WTC11 (cell line): Measurements from ENCODE around the gene SOAT1. TPM values are rescaled to one million over a fixed set of nuclear protein-coding genes. Genes with fewer than 3 reads are reported as not detected.

Experiments used
- ATAC-seq: fragments of 200-7000 bp; cut with Tn5 transposase; 2 replicates; pipeline ENCODE4 v1.10.0; 2021; ENCODE audit warnings: mild to moderate bottlenecking, moderate library complexity
- CTCF ChIA-PET: fragments of 300-600 bp; sonication (Branson Sonifier 250); formaldehyde crosslinking; loops from one replicate; lab custom pipeline; 2021; ENCODE audit warnings: antibody characterized with exemption; lab: Charles Lee
- POLR2A ChIA-PET: fragments of 350-600 bp; sonication (Branson Sonifier 250); formaldehyde crosslinking; loops from one replicate; lab custom pipeline; 2021; ENCODE audit warnings: antibody characterized with exemption; lab: Charles Lee
- DNase-seq: peaks from one replicate; pipeline ENCODE4 v3.0.0; 2021; ENCODE audit warnings: low spot score
- H3K27ac Mint-ChIP-seq: 2 replicates; pipeline ENCODE4 v1.8.0; 2021; ENCODE audit warnings: mixed read lengths
- H3K27me3 Mint-ChIP-seq: 2 replicates; pipeline ENCODE4 v1.8.0; 2021; ENCODE audit warnings: low read depth, mild to moderate bottlenecking, moderate library complexity, mixed read lengths
- H3K36me3 Mint-ChIP-seq: 2 replicates; pipeline ENCODE4 v1.8.0; 2021; ENCODE audit warnings: mixed read lengths
- H3K4me1 Mint-ChIP-seq: 2 replicates; pipeline ENCODE4 v1.8.0; 2022; ENCODE audit warnings: mixed read lengths
- H3K4me3 Mint-ChIP-seq: 2 replicates; pipeline ENCODE4 v1.8.0; 2021; ENCODE audit warnings: mild to moderate bottlenecking, moderate library complexity, mixed read lengths
- H3K9me3 Mint-ChIP-seq: 2 replicates; pipeline ENCODE4 v1.8.0; 2021; ENCODE audit warnings: mixed read lengths
- CBFB ChIP-seq: sonication (generic); formaldehyde crosslinking; IDR thresholded peaks from 2 replicates; pipeline ENCODE4 v1.8.1; 2022; ENCODE audit warnings: mild to moderate bottlenecking, low read depth, missing genetic modification reagents
- CREB1 ChIP-seq: sonication (generic); formaldehyde crosslinking; IDR thresholded peaks from 2 replicates; pipeline ENCODE4 v1.8.0; 2023; ENCODE audit warnings: mild to moderate bottlenecking, missing genetic modification reagents
- EMX1 ChIP-seq: fragments of 250-450 bp; sonication (Bioruptor Pico); IDR thresholded peaks from 2 replicates; pipeline ENCODE4 v1.8.0; 2021; ENCODE audit warnings: mild to moderate bottlenecking
- FOXK1 ChIP-seq: sonication (generic); formaldehyde crosslinking; IDR thresholded peaks from 2 replicates; pipeline ENCODE4 v1.8.0; 2022; ENCODE audit warnings: mild to moderate bottlenecking, moderate library complexity, missing genetic modification reagents
- GTF2I ChIP-seq: fragments of 250-450 bp; sonication (Bioruptor Pico); conservative IDR thresholded peaks from 2 replicates; pipeline ENCODE4 v1.4.0; 2021; ENCODE audit warnings: mild to moderate bottlenecking
- HMGA2 ChIP-seq: fragments of 250-450 bp; sonication (Bioruptor Pico); IDR thresholded peaks from 2 replicates; pipeline ENCODE4 v1.4.0; 2021; ENCODE audit warnings: mild to moderate bottlenecking, moderate library complexity
- KAT7 ChIP-seq: sonication (generic); formaldehyde crosslinking; IDR thresholded peaks from 2 replicates; pipeline ENCODE4 v1.8.1; 2023; ENCODE audit warnings: missing genetic modification reagents, mild to moderate bottlenecking, borderline replicate concordance
- OVOL2 ChIP-seq: fragments of 250-450 bp; sonication (Bioruptor Pico); IDR thresholded peaks from 2 replicates; pipeline ENCODE4 v1.9.0; 2021; ENCODE audit warnings: mild to moderate bottlenecking, borderline replicate concordance
- SOX15 ChIP-seq: fragments of 250-450 bp; sonication (Bioruptor Pico); IDR thresholded peaks from 2 replicates; pipeline ENCODE4 v1.9.0; 2021; ENCODE audit warnings: mild to moderate bottlenecking
- SP1 ChIP-seq: sonication (generic); formaldehyde crosslinking; conservative IDR thresholded peaks from 2 replicates; pipeline ENCODE4 v1.8.1; 2022; ENCODE audit warnings: missing genetic modification reagents
- TCF7 ChIP-seq: sonication (generic); formaldehyde crosslinking; IDR thresholded peaks from 2 replicates; pipeline ENCODE4 v1.8.0; 2022; ENCODE audit warnings: mild to moderate bottlenecking, low read depth, missing genetic modification reagents, moderate library complexity
- ZNF396 ChIP-seq: fragments of 250-450 bp; sonication (Bioruptor Pico); IDR thresholded peaks from 2 replicates; pipeline ENCODE4 v1.8.0; 2021; ENCODE audit warnings: mild to moderate bottlenecking, moderate library complexity, borderline replicate concordance
- total RNA-seq: library from RNA; stranded (reverse); gene quantifications from 3 replicates; pipeline ENCODE4 v1.2.3, GENCODE V29; 2021
- TF ChIP-seq, protein P1 (sequence below): fragments of 250-450 bp; sonication (Bioruptor Pico); IDR thresholded peaks from 2 replicates; pipeline ENCODE4 v1.9.0; 2021; ENCODE audit warnings: mild to moderate bottlenecking
- TF ChIP-seq, protein P2 (sequence below): sonication (generic); formaldehyde crosslinking; IDR thresholded peaks from 2 replicates; pipeline ENCODE4 v1.8.1; 2022; ENCODE audit warnings: mild to moderate bottlenecking, missing genetic modification reagents, moderate library complexity, borderline replicate concordance
- TF ChIP-seq, protein P3 (sequence below): sonication (generic); formaldehyde crosslinking; IDR thresholded peaks from 2 replicates; pipeline ENCODE4 v1.8.1; 2023; ENCODE audit warnings: mild to moderate bottlenecking, missing genetic modification reagents, moderate library complexity
- TF ChIP-seq, protein P4 (sequence below): sonication (generic); formaldehyde crosslinking; IDR thresholded peaks from 2 replicates; pipeline ENCODE4 v1.8.1; 2023; ENCODE audit warnings: mild to moderate bottlenecking, moderate library complexity, missing genetic modification reagents
- TF ChIP-seq, protein P5 (sequence below): sonication (generic); formaldehyde crosslinking; IDR thresholded peaks from 2 replicates; pipeline ENCODE4 v1.8.0; 2022; ENCODE audit warnings: mild to moderate bottlenecking, missing genetic modification reagents

The SOAT1 gene
- total RNA-seq, 1 experiment from 2014 or later = 2.3 TPM

DNA sequence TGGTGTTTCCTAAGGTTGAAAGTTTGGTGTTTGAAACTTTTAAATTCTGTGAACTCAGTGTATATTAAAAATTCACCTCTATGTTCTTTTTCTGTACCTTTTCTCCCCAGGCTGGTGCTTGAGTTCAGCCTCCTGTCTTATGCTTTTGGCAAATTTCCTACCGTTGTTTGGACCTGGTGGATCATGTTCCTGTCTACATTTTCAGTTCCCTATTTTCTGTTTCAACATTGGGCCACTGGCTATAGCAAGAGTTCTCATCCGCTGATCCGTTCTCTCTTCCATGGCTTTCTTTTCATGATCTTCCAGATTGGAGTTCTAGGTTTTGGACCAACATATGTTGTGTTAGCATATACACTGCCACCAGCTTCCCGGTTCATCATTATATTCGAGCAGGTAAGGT is 47.3 kb downstream of the SOAT1 start (continued):
- TF ChIP-seq, protein P1, sequence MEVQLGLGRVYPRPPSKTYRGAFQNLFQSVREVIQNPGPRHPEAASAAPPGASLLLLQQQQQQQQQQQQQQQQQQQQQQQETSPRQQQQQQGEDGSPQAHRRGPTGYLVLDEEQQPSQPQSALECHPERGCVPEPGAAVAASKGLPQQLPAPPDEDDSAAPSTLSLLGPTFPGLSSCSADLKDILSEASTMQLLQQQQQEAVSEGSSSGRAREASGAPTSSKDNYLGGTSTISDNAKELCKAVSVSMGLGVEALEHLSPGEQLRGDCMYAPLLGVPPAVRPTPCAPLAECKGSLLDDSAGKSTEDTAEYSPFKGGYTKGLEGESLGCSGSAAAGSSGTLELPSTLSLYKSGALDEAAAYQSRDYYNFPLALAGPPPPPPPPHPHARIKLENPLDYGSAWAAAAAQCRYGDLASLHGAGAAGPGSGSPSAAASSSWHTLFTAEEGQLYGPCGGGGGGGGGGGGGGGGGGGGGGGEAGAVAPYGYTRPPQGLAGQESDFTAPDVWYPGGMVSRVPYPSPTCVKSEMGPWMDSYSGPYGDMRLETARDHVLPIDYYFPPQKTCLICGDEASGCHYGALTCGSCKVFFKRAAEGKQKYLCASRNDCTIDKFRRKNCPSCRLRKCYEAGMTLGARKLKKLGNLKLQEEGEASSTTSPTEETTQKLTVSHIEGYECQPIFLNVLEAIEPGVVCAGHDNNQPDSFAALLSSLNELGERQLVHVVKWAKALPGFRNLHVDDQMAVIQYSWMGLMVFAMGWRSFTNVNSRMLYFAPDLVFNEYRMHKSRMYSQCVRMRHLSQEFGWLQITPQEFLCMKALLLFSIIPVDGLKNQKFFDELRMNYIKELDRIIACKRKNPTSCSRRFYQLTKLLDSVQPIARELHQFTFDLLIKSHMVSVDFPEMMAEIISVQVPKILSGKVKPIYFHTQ (CRISPR knock-in tag) = no peak
- TF ChIP-seq SP1 (CRISPR knock-in tag) (no peak), EMX1 (no peak)
- TF ChIP-seq, all 79 proteins: peak for 0

DNA sequence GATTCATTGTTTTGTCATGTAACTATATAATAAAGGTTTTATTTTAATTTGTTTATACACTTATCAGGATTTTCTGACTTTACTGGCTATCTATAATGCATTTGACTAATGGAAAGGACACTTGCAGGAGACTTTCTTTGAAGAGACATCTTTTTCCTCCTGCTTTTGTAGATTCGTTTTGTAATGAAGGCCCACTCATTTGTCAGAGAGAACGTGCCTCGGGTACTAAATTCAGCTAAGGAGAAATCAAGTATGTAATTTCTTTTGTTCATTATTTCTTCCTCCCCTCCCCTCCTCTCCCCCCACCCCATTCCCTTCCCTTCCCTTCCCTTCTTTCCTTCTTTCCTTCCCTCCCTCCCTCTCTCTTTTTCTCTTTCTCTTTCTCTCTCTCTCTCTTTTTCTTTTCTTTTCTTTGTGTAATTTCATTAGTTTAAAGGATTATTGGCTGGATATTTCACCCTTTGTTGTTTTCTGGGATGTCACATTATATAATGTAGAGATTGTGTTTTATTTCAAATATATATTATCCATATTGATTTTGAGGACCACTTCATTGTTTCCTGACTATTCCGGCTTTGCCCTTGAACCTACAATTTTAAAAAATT is 48.4 kb downstream of the SOAT1 start:
- TF ChIP-seq TCF7 (CRISPR knock-in tag) (no peak), CBFB (no peak)
- ChIA-PET CTCF (no interaction called here), POLR2A (no interaction called here)
- Mint-ChIP-seq H3K4me3 (no peak overlapping the region), H3K4me1 (no peaks in the 10 kb centered on the region), H3K9me3 (no peaks in the 10 kb centered on the region), H3K27me3 (no peaks in the 10 kb centered on the region), H3K36me3 (no peaks in the 10 kb centered on the region), H3K27ac (no peak overlapping the region)
- ATAC-seq (no peak), DNase-seq (no peak)

DNA sequence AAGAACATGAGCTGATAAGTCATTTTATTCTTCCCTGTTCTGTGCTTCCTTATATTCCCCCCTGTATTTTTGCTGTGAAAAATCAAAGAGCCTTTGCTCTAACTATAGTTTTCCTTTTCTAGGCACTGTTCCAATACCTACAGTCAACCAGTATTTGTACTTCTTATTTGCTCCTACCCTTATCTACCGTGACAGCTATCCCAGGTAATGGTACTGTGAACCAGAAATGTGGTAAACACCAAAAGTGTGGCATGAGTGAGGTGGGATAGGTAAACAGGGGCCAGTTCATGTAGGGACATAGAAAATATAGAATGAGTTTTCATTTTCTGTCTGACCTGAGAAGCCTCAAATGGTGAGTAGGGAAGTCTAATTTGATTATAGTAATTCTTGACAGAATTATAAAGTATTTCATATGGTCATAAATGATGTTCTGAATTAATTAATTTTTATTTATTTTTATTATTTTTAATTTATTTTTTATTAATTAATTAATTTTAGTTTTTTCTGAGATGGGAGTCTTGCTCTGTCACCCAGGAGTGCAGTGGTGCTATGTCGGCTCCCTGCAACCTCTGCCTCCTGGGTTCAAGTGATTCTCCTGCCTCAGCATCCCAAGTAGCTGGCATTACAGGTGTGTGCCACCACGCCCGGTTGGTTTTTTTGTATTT is 49.3 kb downstream of the SOAT1 start:
- no peak for TF ChIP-seq SOX15 (CRISPR knock-in tag)
- peak; percentile 95 for TF ChIP-seq HMGA2 (CRISPR knock-in tag)
- ATAC-seq = no peak
- Mint-ChIP-seq H3K4me1 (no peaks in the 10 kb centered on the region), H3K27ac (no peak overlapping the region), H3K9me3 (no peaks in the 10 kb centered on the region), H3K4me3 (no peak overlapping the region), H3K36me3 (no peaks in the 10 kb centered on the region), H3K27me3 (no peaks in the 10 kb centered on the region)
- POLR2A ChIA-PET = no interaction called here
- DNase-seq = no peak
- CTCF ChIA-PET = no interaction called here

DNA sequence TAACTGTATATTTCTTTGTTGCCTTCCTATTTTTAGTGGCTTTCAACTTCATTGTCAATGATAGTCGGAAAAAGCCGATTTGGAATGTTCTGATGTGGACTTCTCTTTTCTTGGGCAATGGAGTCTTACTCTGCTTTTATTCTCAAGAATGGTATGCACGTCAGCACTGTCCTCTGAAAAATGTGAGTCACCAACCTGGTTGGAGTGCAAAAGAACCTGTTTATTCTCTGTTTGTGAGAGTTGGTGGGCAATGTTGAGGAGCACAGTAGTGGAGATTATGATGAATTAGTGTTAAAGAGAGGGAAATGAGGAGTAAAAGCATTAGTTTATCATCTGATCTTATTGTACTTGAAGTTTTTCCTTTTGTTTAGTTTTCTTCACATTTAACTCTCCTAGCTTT is 57.7 kb downstream of the SOAT1 start:
- TF ChIP-seq, protein P2, sequence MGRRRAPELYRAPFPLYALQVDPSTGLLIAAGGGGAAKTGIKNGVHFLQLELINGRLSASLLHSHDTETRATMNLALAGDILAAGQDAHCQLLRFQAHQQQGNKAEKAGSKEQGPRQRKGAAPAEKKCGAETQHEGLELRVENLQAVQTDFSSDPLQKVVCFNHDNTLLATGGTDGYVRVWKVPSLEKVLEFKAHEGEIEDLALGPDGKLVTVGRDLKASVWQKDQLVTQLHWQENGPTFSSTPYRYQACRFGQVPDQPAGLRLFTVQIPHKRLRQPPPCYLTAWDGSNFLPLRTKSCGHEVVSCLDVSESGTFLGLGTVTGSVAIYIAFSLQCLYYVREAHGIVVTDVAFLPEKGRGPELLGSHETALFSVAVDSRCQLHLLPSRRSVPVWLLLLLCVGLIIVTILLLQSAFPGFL (CRISPR knock-in tag) = no peak
- TF ChIP-seq CREB1 (CRISPR knock-in tag) (no peak), FOXK1 (CRISPR knock-in tag) (no peak), OVOL2 (CRISPR knock-in tag) (no peak), ZNF396 (no peak), KAT7 (no peak), GTF2I (CRISPR knock-in tag) (no peak)
- TF ChIP-seq, protein P3, sequence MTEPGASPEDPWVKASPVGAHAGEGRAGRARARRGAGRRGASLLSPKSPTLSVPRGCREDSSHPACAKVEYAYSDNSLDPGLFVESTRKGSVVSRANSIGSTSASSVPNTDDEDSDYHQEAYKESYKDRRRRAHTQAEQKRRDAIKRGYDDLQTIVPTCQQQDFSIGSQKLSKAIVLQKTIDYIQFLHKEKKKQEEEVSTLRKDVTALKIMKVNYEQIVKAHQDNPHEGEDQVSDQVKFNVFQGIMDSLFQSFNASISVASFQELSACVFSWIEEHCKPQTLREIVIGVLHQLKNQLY = no peak
- TF ChIP-seq, protein P4, sequence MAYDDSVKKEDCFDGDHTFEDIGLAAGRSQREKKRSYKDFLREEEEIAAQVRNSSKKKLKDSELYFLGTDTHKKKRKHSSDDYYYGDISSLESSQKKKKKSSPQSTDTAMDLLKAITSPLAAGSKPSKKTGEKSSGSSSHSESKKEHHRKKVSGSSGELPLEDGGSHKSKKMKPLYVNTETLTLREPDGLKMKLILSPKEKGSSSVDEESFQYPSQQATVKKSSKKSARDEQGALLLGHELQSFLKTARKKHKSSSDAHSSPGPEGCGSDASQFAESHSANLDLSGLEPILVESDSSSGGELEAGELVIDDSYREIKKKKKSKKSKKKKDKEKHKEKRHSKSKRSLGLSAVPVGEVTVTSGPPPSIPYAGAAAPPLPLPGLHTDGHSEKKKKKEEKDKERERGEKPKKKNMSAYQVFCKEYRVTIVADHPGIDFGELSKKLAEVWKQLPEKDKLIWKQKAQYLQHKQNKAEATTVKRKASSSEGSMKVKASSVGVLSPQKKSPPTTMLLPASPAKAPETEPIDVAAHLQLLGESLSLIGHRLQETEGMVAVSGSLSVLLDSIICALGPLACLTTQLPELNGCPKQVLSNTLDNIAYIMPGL (CRISPR knock-in tag) = no peak
- TF ChIP-seq, protein P5, sequence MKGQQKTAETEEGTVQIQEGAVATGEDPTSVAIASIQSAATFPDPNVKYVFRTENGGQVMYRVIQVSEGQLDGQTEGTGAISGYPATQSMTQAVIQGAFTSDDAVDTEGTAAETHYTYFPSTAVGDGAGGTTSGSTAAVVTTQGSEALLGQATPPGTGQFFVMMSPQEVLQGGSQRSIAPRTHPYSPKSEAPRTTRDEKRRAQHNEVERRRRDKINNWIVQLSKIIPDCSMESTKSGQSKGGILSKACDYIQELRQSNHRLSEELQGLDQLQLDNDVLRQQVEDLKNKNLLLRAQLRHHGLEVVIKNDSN = no peak
- Mint-ChIP-seq H3K4me1 (no peaks in the 10 kb centered on the region), H3K27ac (no peak overlapping the region), H3K4me3 (no peak overlapping the region), H3K9me3 (no peaks in the 10 kb centered on the region), H3K36me3 (no peaks in the 10 kb centered on the region), H3K27me3 (no peaks in the 10 kb centered on the region)
- ATAC-seq = no peak
- ChIA-PET POLR2A (interaction anchor here (0.6 kb wide), 2 partner anchors 134 to 141 kb away, joined by 3 read pairs; no protein-coding TSS in a partner anchor), CTCF (no interaction called here)
- DNase-seq = no peak
